Prostate gland (tissue), 2 donors: ENCODE measurements around the gene NUDT22.

Source experiments
- CTCF ChIP-seq, 4 experiments: fragments of 200-600 bp in 2 of 4; fragments of 450-650 bp in 2 of 4; sonication (generic) in 2 of 4; IDR thresholded peaks; 1 replicate in 3 of 4; 2 replicates in 1 of 4; pipeline ENCODE4 v1.5.1; 2016 to 2019; ENCODE audit warnings: antibody characterized with exemption in 4 of 4, mild to moderate bottlenecking in 2 of 4, moderate library complexity in 2 of 4
- POLR2A ChIP-seq: fragments of 450-650 bp; IDR thresholded peaks from one replicate; pipeline ENCODE4 v1.6.1; 2016; ENCODE audit warnings: antibody characterized with exemption, mild to moderate bottlenecking
- POLR2AphosphoS5 ChIP-seq: sonication (generic); formaldehyde crosslinking; IDR thresholded peaks from one replicate; pipeline ENCODE4 v1.6.1; 2017; ENCODE audit warnings: antibody characterized with exemption

GRCh38 chr11:64243236-64243854, 17.3 kb downstream of the NUDT22 start:
- TF ChIP-seq POLR2A (no peak), CTCF (IDR thresholded peaks at IDR 0.05) (no peak), POLR2AphosphoS5 (no peak)
